ENCODE results near the gene ADAP1. TPM values are rescaled to one million over a fixed set of nuclear protein-coding genes. Genes with fewer than 3 reads are reported as not detected.

Gene ADAP1
- total and polyA plus RNA-seq, 2 experiments from 2014 or later: 0.24 to 1.1 TPM

DNA sequence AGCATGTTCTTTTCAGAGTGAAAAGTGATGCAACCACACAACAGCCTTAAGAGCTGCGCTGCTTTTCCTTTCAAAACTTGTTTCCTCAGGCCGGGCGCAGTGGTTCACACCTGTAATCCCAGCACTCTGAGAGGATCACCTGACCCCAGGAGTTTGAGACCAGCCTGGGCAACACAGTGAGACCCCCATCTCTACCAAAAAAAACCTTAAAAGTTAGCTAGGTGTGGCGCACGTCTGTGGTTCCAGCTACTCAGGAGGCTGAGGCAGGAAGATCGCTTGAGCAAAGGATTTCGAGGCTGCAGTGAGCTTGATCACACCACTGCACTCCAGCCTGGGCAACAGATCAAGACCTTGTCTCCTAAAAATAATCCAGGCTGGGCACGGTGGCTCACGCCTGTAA lies 18.8 kb upstream of the ADAP1 start:
- H3K9ac ChIP-seq: no peak overlapping the region
- no peaks in the 10 kb centered on the region for H4K20me1 ChIP-seq (ENCODE audit: insufficient read depth)
- peak overlapping the region; percentile 98 for H3K4me2 ChIP-seq (ENCODE audit: unreplicated experiment)
- 91 to 93% methylated on average over 9 of the region's 9 CpGs for WGBS, 2 experiments (ENCODE audit: low coverage in 1 of 2, low lambda C conversion rate in 2 of 2, missing lambda C conversion rate in 2 of 2)
- H3F3A ChIP-seq (ENCODE audit: insufficient read depth): peaks cover 11% of the 10 kb centered on the region; the same call in 1 of the 2 replicates
- no peaks in the 10 kb centered on the region for H3K9me3 ChIP-seq (ENCODE audit: low read depth)
- TF ChIP-seq EZH2phosphoT487 (IDR thresholded peaks at IDR 0.05; ENCODE audit: insufficient read depth, low read depth) (no peak), EZH2 (IDR thresholded peaks at IDR 0.05; ENCODE audit: insufficient read depth, poor library complexity, severe bottlenecking) (no peak)
- no peaks in the 10 kb centered on the region for H3K9me2 ChIP-seq (ENCODE audit: insufficient read depth)
- H3K79me2 ChIP-seq (ENCODE audit: insufficient read depth): peaks cover 62% of the 10 kb centered on the region
- no peak overlapping the region for H3K27ac ChIP-seq
- H3K4me1 ChIP-seq (ENCODE audit: insufficient read depth): no peaks in the 10 kb centered on the region
- no peak for DNase-seq
- H3K27me3 ChIP-seq (replicated peaks; ENCODE audit: insufficient read depth): no peaks in the 10 kb centered on the region
- 0 out of 2 replicates have a peak overlapping the region, but pooled peaks have one; percentile 85 for H3K4me3 ChIP-seq
- H2AFZ ChIP-seq: no peak overlapping the region
- in situ Hi-C loops (cut with MboI): no loop called here
- H3K36me3 ChIP-seq (ENCODE audit: low read depth): peaks cover 20% of the 10 kb centered on the region; the same call in 1 of the 2 replicates

DNA sequence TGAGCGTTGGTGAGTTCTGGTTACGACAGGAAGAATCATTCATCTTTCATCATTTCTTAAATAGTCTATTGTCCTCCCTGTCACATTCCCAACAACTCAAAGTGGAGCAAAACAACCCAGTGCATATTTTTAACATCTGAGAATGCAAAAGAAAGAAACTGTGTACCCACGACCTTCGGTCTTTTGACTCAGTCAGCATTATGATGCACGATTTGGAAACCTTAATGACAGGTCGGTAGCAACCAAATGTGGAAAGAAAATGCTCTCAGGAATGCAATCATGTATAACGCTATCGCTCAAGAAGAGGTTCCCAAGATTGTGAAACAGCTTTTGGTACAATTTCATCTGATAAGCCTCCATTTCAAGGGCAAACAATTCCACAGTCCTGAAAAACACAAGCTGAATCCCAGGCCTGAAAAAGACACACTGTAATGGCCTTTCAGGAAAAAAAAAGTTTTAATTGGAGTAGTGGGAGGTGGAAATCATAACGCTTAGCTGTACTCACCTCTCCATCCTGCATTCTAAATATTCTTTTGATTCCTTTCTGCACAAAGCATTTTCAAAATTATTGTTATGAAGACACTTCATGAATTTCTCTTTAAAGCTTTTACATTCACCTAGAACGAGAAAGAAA lies 18.3 kb upstream of the ADAP1 start:
- Histone ChIP-seq H3K4me3 (no peak overlapping the region), H3F3A (ENCODE audit: insufficient read depth) (peaks cover 11% of the 10 kb centered on the region; the same call in 1 of the 2 replicates), H2AFZ (no peak overlapping the region), H3K9me3 (ENCODE audit: low read depth) (no peaks in the 10 kb centered on the region), H3K4me2 (ENCODE audit: unreplicated experiment) (no peak overlapping the region), H3K27me3 (replicated peaks; ENCODE audit: insufficient read depth) (no peaks in the 10 kb centered on the region), H3K36me3 (ENCODE audit: low read depth) (peaks cover 23% of the 10 kb centered on the region; the same call in 1 of the 2 replicates), H3K9ac (no peak overlapping the region), H4K20me1 (ENCODE audit: insufficient read depth) (no peaks in the 10 kb centered on the region), H3K27ac (no peak overlapping the region), H3K9me2 (ENCODE audit: insufficient read depth) (no peaks in the 10 kb centered on the region), H3K4me1 (ENCODE audit: insufficient read depth) (no peaks in the 10 kb centered on the region), H3K79me2 (ENCODE audit: insufficient read depth) (peaks cover 62% of the 10 kb centered on the region)
- WGBS, 2 experiments (ENCODE audit: low coverage in 1 of 2, low lambda C conversion rate in 2 of 2, missing lambda C conversion rate in 2 of 2): 83 to 87% methylated on average over 10 of the region's 10 CpGs
- TF ChIP-seq EZH2 (IDR thresholded peaks at IDR 0.05; ENCODE audit: insufficient read depth, poor library complexity, severe bottlenecking) (no peak), EZH2phosphoT487 (IDR thresholded peaks at IDR 0.05; ENCODE audit: insufficient read depth, low read depth) (no peak)
- in situ Hi-C loops (cut with MboI): no loop called here
- no peak for DNase-seq

DNA sequence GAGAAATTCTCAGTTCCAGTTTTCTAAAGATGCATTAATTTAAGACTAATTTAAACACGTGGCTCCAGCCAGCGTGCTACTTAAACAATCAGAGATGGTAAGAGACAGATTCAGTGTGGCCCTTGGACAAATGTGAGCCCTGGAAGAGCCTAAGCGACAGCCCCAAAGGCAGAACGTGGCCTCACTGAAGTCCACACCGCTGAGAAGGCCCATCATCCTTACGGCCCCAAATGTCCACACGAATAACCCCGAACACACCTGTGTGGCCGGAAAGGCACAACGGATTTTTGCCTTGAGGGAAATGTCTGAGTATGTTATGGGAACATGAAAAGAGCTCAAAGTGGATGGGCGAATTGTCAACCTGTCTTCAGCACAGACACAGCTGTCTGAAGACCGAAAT lies 17.6 kb upstream of the ADAP1 start:
- Histone ChIP-seq H3K27me3 (replicated peaks; ENCODE audit: insufficient read depth) (no peaks in the 10 kb centered on the region), H3K9me3 (ENCODE audit: low read depth) (no peaks in the 10 kb centered on the region), H3K27ac (no peak overlapping the region), H3K4me1 (ENCODE audit: insufficient read depth) (no peaks in the 10 kb centered on the region), H4K20me1 (ENCODE audit: insufficient read depth) (no peaks in the 10 kb centered on the region), H3K4me3 (no peak overlapping the region), H3K4me2 (ENCODE audit: unreplicated experiment) (no peak overlapping the region), H2AFZ (no peak overlapping the region), H3K9me2 (ENCODE audit: insufficient read depth) (no peaks in the 10 kb centered on the region), H3K79me2 (ENCODE audit: insufficient read depth) (peaks cover 62% of the 10 kb centered on the region), H3K36me3 (ENCODE audit: low read depth) (peaks cover 25% of the 10 kb centered on the region; the same call in 1 of the 2 replicates), H3K9ac (no peak overlapping the region), H3F3A (ENCODE audit: insufficient read depth) (peaks cover 11% of the 10 kb centered on the region)
- no peak for DNase-seq
- in situ Hi-C loops (cut with MboI): no loop called here
- TF ChIP-seq EZH2phosphoT487 (IDR thresholded peaks at IDR 0.05; ENCODE audit: insufficient read depth, low read depth): no peak
- no peak for TF ChIP-seq EZH2 (IDR thresholded peaks at IDR 0.05; ENCODE audit: insufficient read depth, poor library complexity, severe bottlenecking)
- WGBS, 2 experiments (ENCODE audit: low coverage in 1 of 2, low lambda C conversion rate in 2 of 2, missing lambda C conversion rate in 2 of 2): 88 to 92% methylated on average over 12 of the region's 12 CpGs

DNA sequence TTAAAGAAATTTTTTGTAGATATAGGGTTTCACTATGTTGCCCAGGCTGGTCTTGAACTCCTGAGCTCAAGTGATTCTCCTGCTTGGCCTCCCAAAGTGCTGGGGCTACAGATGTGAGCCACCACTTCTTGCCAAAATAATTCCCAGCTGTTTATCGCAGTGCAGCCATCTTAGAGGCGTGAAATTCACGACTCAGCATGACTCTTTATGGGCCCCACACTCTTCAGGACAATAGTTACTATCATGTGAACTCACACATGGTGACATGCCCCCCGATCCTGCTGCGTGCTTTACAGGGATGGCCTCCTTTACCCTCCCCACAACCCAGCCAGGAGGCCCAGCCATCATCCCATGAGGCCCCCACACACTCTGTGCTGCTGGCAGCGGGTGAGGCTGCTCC lies 16.3 kb upstream of the ADAP1 start:
- Histone ChIP-seq H3K27me3 (replicated peaks; ENCODE audit: insufficient read depth) (no peaks in the 10 kb centered on the region), H3K27ac (no peak overlapping the region), H3K9me2 (ENCODE audit: insufficient read depth) (no peaks in the 10 kb centered on the region), H3K79me2 (ENCODE audit: insufficient read depth) (peaks cover 62% of the 10 kb centered on the region), H3K4me2 (ENCODE audit: unreplicated experiment) (no peak overlapping the region), H3K9me3 (ENCODE audit: low read depth) (no peaks in the 10 kb centered on the region), H3K9ac (no peak overlapping the region), H4K20me1 (ENCODE audit: insufficient read depth) (no peaks in the 10 kb centered on the region), H3K4me1 (ENCODE audit: insufficient read depth) (no peaks in the 10 kb centered on the region), H2AFZ (no peak overlapping the region), H3F3A (ENCODE audit: insufficient read depth) (peaks cover 12% of the 10 kb centered on the region), H3K36me3 (ENCODE audit: low read depth) (peaks cover 25% of the 10 kb centered on the region; the same call in 1 of the 2 replicates), H3K4me3 (no peak overlapping the region)
- WGBS, 2 experiments (ENCODE audit: low coverage in 1 of 2, low lambda C conversion rate in 2 of 2, missing lambda C conversion rate in 2 of 2): 74% methylated on average over 6 of the region's 6 CpGs
- in situ Hi-C loops (cut with MboI): no loop called here
- TF ChIP-seq EZH2phosphoT487 (IDR thresholded peaks at IDR 0.05; ENCODE audit: insufficient read depth, low read depth) (no peak), EZH2 (IDR thresholded peaks at IDR 0.05; ENCODE audit: insufficient read depth, poor library complexity, severe bottlenecking) (no peak)
- no peak for DNase-seq
